Astrocyte (in vitro differentiated cells and primary cell): ENCODE results near the gene PLP2. TPM values are rescaled to one million over a fixed set of nuclear protein-coding genes. Genes with fewer than 3 reads are reported as not detected.

Experiments
- DNase-seq: peaks from one replicate; pipeline ENCODE4 v3.0.0-alpha.2; 2010; ENCODE audit warnings: low read depth
- FAIRE-seq: peaks from 2 replicates; lab custom pipeline; 2011; peaks lifted over from hg19 to GRCh38; lab: Jason Lieb, UNC
- H2AFZ ChIP-seq: 2 replicates; pipeline ENCODE4 v1.6.0; 2012; ENCODE audit warnings: low read depth, low read length, inconsistent platforms
- H3K27ac ChIP-seq: 2 replicates; pipeline ENCODE4 v1.5.1; 2011; ENCODE audit warnings: low read depth, low read length, inconsistent platforms
- H3K27me3 ChIP-seq: 2 replicates; pipeline ENCODE4 v1.6.0; 2011; ENCODE audit warnings: low read length, inconsistent platforms; ENCODE audit not compliant: insufficient read depth
- H3K36me3 ChIP-seq: 2 replicates; pipeline ENCODE4 v1.5.1; 2011; ENCODE audit warnings: low read length, inconsistent platforms; ENCODE audit not compliant: insufficient read depth
- H3K4me1 ChIP-seq: 2 replicates; pipeline ENCODE4 v1.5.1; 2011; ENCODE audit warnings: low read length, inconsistent platforms; ENCODE audit not compliant: insufficient read depth
- H3K4me2 ChIP-seq: 2 replicates; pipeline ENCODE4 v1.6.0; 2012; ENCODE audit warnings: low read length, inconsistent platforms
- H3K4me3 ChIP-seq: 2 replicates; pipeline ENCODE4 v1.5.1; 2011; ENCODE audit warnings: low read depth, mild to moderate bottlenecking, low read length, inconsistent platforms; ENCODE audit not compliant: insufficient read depth
- H3K79me2 ChIP-seq: 2 replicates; pipeline ENCODE4 v1.6.0; 2012; ENCODE audit warnings: mild to moderate bottlenecking, low read length, inconsistent platforms; ENCODE audit not compliant: insufficient read depth
- H3K9ac ChIP-seq: 2 replicates; pipeline ENCODE4 v1.6.0; 2012; ENCODE audit warnings: mild to moderate bottlenecking, low read length, inconsistent platforms
- H3K9me3 ChIP-seq: 2 replicates; pipeline ENCODE4 v1.5.1; 2012; ENCODE audit warnings: low read depth, mild to moderate bottlenecking, low read length, inconsistent platforms; ENCODE audit not compliant: insufficient read depth
- H4K20me1 ChIP-seq: 2 replicates; pipeline ENCODE4 v1.6.0; 2012; ENCODE audit warnings: low read length, inconsistent platforms; ENCODE audit not compliant: insufficient read depth
- H3K27ac Mint-ChIP-seq: one replicate; pipeline ENCODE4 v1.8.0; 2021; ENCODE audit warnings: mild to moderate bottlenecking, mixed read lengths; ENCODE audit not compliant: unreplicated experiment
- H3K27me3 Mint-ChIP-seq: one replicate; pipeline ENCODE4 v1.8.0; 2021; ENCODE audit warnings: low read depth, mixed read lengths; ENCODE audit not compliant: unreplicated experiment
- H3K36me3 Mint-ChIP-seq: one replicate; pipeline ENCODE4 v1.8.0; 2021; ENCODE audit warnings: low read depth, mixed read lengths; ENCODE audit not compliant: unreplicated experiment
- H3K4me1 Mint-ChIP-seq: one replicate; pipeline ENCODE4 v1.8.0; 2021; ENCODE audit warnings: low read depth, mixed read lengths; ENCODE audit not compliant: unreplicated experiment
- H3K4me3 Mint-ChIP-seq: one replicate; pipeline ENCODE4 v1.8.0; 2021; ENCODE audit warnings: mild to moderate bottlenecking, moderate library complexity, mixed read lengths; ENCODE audit not compliant: unreplicated experiment
- H3K9me3 Mint-ChIP-seq: one replicate; pipeline ENCODE4 v1.8.0; 2021; ENCODE audit warnings: mild to moderate bottlenecking, mixed read lengths; ENCODE audit not compliant: unreplicated experiment
- CTCF ChIP-seq: IDR thresholded peaks from 2 replicates; pipeline ENCODE4 v1.5.1; 2011; ENCODE audit warnings: low read depth, mild to moderate bottlenecking, inconsistent platforms, low read length, moderate library complexity; ENCODE audit not compliant: insufficient read depth
- EZH2 ChIP-seq: IDR thresholded peaks from 2 replicates; pipeline ENCODE4 v1.6.1; 2012; ENCODE audit warnings: mild to moderate bottlenecking, low read length, inconsistent platforms; ENCODE audit not compliant: insufficient read depth
- total RNA-seq: library from RNA; stranded (reverse); gene quantifications from 2 replicates; pipeline ENCODE4 v1.2.1, GENCODE V29; 2021

The PLP2 gene
- total RNA-seq, 1 donor from 2014 or later = 109 TPM

GRCh38 chrX:49189606-49190005 is 17.9 kb downstream of the PLP2 start:
- H3K27me3 Mint-ChIP-seq = no peaks in the 10 kb centered on the region
- DNase-seq (no peak), FAIRE-seq (peak; percentile 20)
- peak overlapping the region; percentile 87 for H3K4me3 Mint-ChIP-seq
- Histone ChIP-seq H3K36me3 (no peaks in the 10 kb centered on the region), H2AFZ (no peak overlapping the region), H3K27me3 (no peaks in the 10 kb centered on the region), H3K27ac (no peak overlapping the region), H3K4me1 (no peaks in the 10 kb centered on the region), H4K20me1 (no peaks in the 10 kb centered on the region), H3K4me3 (no peak overlapping the region), H3K9ac (no peak overlapping the region), H3K9me3 (no peaks in the 10 kb centered on the region), H3K79me2 (no peaks in the 10 kb centered on the region), H3K4me2 (peak overlapping the region; percentile 78)
- peaks cover 1% of the 10 kb centered on the region for H3K4me1 Mint-ChIP-seq
- H3K9me3 Mint-ChIP-seq = no peaks in the 10 kb centered on the region
- no peak overlapping the region for H3K27ac Mint-ChIP-seq
- no peaks in the 10 kb centered on the region for H3K36me3 Mint-ChIP-seq
- no peak for TF ChIP-seq CTCF
- no peak for TF ChIP-seq EZH2

- FAIRE-seq (peak; percentile 100), DNase-seq (peak; percentile 100)
- H2AFZ ChIP-seq = peak overlapping the region; percentile 56
- H3K27ac Mint-ChIP-seq = peak overlapping the region; percentile 87
- H3K4me1 ChIP-seq = no peaks in the 10 kb centered on the region
- no peaks in the 10 kb centered on the region for H3K9me3 Mint-ChIP-seq
- H3K36me3 ChIP-seq = no peaks in the 10 kb centered on the region
- H3K36me3 Mint-ChIP-seq = no peaks in the 10 kb centered on the region
- H3K9ac ChIP-seq = peak overlapping the region; percentile 86
- H3K4me3 Mint-ChIP-seq = peak overlapping the region; percentile 87
- peaks cover 1% of the 10 kb centered on the region for H3K4me1 Mint-ChIP-seq
- TF ChIP-seq EZH2 = no peak
- H3K27ac ChIP-seq = peak overlapping the region; percentile 68
- no peaks in the 10 kb centered on the region for H3K9me3 ChIP-seq
- H3K4me2 ChIP-seq = peak overlapping the region; percentile 86
- H4K20me1 ChIP-seq = no peaks in the 10 kb centered on the region
- H3K4me3 ChIP-seq = peak overlapping the region; percentile 74
- H3K79me2 ChIP-seq = no peaks in the 10 kb centered on the region
- H3K27me3 ChIP-seq = no peaks in the 10 kb centered on the region
- H3K27me3 Mint-ChIP-seq = no peaks in the 10 kb centered on the region
Observed at GRCh38 chrX:49190821-49191573, 19.3 kb downstream of the PLP2 start.

- TF ChIP-seq CTCF (no peak), EZH2 (no peak)
- H3K36me3 Mint-ChIP-seq = no peaks in the 10 kb centered on the region
- H2AFZ ChIP-seq = peak overlapping the region; percentile 56
- peak overlapping the region; percentile 68 for H3K27ac ChIP-seq
- FAIRE-seq = no peak
- peaks cover 1% of the 10 kb centered on the region for H3K4me1 Mint-ChIP-seq
- no peak overlapping the region for H3K27ac Mint-ChIP-seq
- peak overlapping the region; percentile 74 for H3K4me3 ChIP-seq
- no peaks in the 10 kb centered on the region for H3K9me3 Mint-ChIP-seq
- no peaks in the 10 kb centered on the region for H3K4me1 ChIP-seq
- peak overlapping the region; percentile 86 for H3K9ac ChIP-seq
- peak overlapping the region; percentile 86 for H3K4me2 ChIP-seq
- no peaks in the 10 kb centered on the region for H4K20me1 ChIP-seq
- H3K27me3 Mint-ChIP-seq = no peaks in the 10 kb centered on the region
- H3K9me3 ChIP-seq = no peaks in the 10 kb centered on the region
- no peaks in the 10 kb centered on the region for H3K36me3 ChIP-seq
- no peaks in the 10 kb centered on the region for H3K27me3 ChIP-seq
- DNase-seq = no peak
- no peaks in the 10 kb centered on the region for H3K79me2 ChIP-seq
- peak overlapping the region; percentile 87 for H3K4me3 Mint-ChIP-seq
Observed at GRCh38 chrX:49191574-49192011, 19.9 kb downstream of the PLP2 start.
